ENCODE data around the gene TMBIM4.

TMBIM4 gene

GRCh38 chr12:66163289-66163688 is 6.5 kb downstream of the TMBIM4 start:
- no peak for TF ChIP-seq CTCF (conservative IDR thresholded peaks at IDR 0.05)
- TF ChIP-seq ZFX (IDR thresholded peaks at IDR 0.05): no peak

GRCh38 chr12:66162701-66163100 is 7.1 kb downstream of the TMBIM4 start:
- TF ChIP-seq CTCF (conservative IDR thresholded peaks at IDR 0.05) (no peak), ZFX (IDR thresholded peaks at IDR 0.05) (no peak)
- H3K27ac ChIP-seq: no peak overlapping the region

More at GRCh38 chr12:66163289-66163688, 6.5 kb downstream of the TMBIM4 start:
- no peak overlapping the region for H3K27ac ChIP-seq

GRCh38 chr12:66160704-66161103 is 9.1 kb downstream of the TMBIM4 start:
- no peak for TF ChIP-seq ZFX (IDR thresholded peaks at IDR 0.05)
- TF ChIP-seq CTCF (conservative IDR thresholded peaks at IDR 0.05): no peak
- no peak overlapping the region for H3K27ac ChIP-seq

- H3K27ac ChIP-seq: no peak overlapping the region
- TF ChIP-seq ZFX (IDR thresholded peaks at IDR 0.05): no peak
- TF ChIP-seq CTCF (conservative IDR thresholded peaks at IDR 0.05): no peak
Observed at GRCh38 chr12:66159123-66159522, 10.7 kb downstream of the TMBIM4 start.

- no peak for TF ChIP-seq CTCF (conservative IDR thresholded peaks at IDR 0.05)
- TF ChIP-seq ZFX (IDR thresholded peaks at IDR 0.05): no peak
- no peak overlapping the region for H3K27ac ChIP-seq
Observed at GRCh38 chr12:66156654-66157053, 13.1 kb downstream of the TMBIM4 start.

- no peak for TF ChIP-seq CTCF (conservative IDR thresholded peaks at IDR 0.05)
- no peak for TF ChIP-seq ZFX (IDR thresholded peaks at IDR 0.05)
- no peak overlapping the region for H3K27ac ChIP-seq
Observed at GRCh38 chr12:66154776-66155175, 15.0 kb downstream of the TMBIM4 start.

- no peak for TF ChIP-seq ZFX (IDR thresholded peaks at IDR 0.05)
- TF ChIP-seq CTCF (conservative IDR thresholded peaks at IDR 0.05): no peak
- H3K27ac ChIP-seq: no peak overlapping the region
Observed at GRCh38 chr12:66152732-66153131, 17.1 kb downstream of the TMBIM4 start.

All from C4-2B (cell line).